ENCODE results near the gene SMIM22.

Gene SMIM22

DNA sequence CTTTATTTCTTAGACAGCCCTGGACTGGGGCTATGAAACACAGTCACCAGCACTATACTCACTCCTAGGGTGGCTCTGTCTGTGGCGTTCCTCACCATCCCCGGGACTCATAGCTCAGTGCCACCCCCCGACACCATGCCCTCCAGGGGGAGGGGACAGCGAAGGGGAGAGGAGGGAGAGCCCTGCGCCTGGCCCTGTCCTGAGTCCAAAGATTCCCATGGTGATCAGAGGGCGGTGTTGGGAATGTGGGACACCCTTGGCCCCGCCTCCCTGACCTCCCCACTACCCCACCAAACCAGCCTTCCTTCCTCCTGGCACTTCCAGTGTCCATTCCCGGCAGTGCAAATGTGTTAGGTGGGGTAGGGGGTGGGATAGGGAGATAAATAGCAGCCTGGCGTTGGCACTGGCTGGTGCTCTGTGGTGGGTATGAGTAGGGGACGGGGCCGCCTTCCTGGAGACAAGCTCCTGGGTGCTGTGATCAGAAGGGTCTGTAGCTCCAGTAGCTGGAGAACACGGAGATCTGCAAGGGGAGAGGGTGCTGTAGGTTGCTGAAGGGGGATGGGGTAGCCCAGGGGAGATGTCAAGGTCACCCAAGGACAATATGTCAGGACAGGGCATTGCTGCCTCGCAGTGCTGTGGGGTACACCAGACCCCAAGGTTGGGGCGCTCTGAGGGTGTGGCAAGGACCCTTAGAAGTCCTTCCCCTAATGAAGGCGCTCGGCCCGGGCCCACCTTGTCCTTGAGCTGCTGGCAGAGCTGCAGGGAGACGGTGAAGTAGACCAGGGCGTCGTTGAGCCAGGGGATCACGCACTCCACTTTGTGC lies 2.0 kb downstream of the SMIM22 start:
- no peak for DNase-seq

DNA sequence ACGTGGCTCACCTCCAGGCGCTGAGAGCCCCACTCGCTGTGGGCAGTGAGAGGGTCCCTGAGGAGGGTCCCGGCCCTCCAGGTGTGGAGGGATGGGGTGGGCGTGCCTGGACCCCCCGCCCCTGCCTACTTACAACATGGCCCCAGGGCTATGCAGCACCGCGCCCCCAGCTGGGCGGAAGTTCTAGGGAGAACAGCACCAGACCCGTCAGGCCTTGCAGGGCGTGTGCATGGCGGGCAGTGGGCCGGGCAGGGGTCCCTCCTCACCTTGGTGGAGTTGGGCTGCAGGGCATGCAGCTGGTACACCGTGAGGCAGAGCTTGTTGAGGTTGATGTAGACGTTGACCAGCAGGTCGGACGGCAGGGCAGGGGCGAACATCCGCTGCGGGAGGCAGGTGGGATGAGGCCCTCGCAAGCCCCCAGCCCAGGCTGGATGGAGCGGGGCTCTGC lies 2.7 kb downstream of the SMIM22 start:
- no peak for DNase-seq

DNA sequence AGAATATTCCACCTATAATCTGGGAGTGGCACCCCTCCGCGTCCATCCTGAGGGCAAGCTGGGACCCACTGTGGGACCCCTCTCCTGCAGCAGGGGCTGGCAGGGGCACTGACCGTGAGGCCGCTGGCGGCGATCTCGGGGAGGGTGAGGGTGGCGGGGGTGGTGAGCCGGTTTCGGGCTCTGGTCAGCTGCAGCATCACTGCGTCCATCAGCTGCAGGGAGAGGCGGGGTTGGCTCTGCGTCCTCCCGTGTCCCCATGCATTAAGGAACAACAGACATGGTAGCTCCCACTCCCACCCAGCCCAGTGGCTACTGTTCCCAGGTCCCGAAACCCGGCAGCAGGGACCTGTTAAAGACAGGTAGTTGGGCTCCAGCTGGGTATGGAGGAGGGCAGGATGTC lies 3.3 kb downstream of the SMIM22 start:
- DNase-seq, result no peak

DNA sequence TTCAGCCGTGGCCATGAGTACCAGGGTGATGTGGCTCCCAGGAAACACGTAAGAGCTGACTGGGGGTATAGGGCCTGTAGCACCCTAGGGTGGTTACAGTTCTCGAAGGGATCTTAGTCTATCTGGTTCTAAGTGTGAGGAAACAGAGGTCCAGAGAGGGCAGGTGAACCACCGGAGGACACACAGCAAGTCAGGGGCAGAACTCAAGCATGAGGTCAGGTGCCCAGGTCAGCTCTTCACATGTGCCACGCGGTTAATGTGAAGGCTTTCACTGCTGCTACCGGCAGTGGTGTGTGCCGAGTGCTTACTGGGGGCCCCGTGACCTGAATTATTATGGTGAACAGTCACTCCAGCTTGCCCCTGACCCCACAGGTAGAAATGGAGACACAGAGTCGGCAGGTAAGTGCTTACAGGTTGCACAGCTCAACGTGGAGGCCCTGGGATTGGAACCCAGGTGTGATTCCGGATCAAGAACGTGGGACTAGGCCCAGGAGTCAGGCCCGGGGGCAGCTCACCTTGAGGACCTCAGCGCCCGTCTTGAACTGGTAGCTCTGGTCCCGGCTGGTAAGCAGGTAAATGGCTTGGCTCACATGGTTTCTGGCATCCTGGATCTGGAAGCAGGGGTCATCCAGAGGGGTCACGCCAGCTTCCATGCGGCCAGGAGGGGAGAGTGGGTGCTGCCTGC lies 4.1 kb downstream of the SMIM22 start:
- DNase-seq, result no peak

DNA sequence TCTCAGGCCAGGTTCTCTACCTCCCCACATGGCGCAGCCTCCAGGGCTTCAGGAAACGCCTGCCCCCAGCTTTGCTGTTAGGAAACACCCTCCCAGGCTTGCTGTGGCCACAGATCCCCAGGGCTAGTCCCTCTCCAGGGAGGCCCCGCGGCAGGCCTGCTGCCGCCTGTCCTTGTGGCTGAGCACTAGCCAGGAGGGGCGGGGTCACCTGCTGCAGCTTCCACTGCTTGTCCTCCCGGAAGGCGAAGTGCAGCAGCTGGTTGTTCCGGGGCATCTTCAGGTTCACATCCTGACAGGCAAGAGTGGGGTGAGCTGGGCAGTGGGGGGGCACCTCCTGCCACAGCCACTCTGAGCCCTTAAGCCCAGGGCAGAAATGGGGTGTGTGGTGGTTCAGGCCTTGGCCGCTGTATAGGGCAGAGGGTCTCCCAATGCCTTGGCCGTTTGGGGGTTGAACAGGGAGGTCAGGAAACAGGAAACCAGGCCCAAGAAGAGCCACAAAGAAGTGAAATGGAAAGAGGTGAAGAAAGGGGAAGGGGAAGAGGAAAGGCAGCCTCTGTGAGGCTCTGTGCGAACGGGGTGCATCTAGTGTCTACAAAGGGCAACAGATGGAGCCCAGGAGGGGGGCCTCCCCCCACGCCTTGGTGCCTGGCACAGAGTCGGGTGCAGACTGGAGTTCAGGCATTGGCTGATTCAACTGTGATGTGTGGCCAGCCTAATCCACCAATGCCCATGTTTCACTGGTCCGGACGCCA lies 5.3 kb downstream of the SMIM22 start:
- no peak for DNase-seq

DNA sequence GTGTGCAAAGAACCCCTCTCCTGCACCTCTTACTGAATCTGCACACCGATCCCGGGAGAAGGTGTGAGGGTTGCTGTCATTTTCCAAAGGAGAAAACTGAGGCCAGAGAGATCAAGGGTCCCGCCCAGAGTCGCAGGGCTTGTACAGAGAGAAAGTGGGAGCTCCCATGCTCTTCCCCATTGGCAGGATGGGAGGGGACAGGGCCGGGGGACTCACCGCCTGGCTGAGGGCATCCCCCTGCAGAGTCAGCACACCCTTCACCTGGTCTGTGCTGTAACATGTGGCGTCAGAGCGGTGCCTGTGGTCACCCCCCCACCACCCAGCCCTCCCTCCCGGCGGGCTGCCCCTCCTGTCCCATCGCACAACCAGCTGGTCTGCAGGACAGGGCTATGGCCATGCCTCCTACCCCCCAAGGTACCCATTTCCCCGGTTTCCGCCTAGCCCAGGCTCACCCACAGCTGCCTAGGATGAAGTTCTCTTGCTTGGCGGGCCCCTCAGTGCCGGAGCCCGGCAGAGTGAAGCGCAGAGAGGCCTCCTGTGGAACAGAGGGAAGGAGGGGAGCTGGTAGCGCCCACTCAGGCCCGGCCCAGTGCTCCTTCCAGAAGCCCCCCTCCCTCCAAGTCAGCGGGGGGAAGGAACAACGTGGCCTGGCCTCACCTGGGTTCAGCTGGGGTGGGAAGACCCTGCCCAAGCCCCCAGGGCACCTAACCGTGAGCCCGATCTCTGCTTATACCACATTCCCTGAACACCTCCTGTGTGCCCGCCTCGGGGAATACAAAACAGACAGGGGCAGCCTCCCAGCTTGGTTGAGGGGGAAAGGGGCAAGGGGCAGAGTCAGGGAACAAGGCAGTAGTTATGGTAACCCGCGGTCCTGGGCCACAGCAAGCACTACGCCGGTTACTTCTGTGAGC lies 6.1 kb downstream of the SMIM22 start:
- DNase-seq, result no peak

DNA sequence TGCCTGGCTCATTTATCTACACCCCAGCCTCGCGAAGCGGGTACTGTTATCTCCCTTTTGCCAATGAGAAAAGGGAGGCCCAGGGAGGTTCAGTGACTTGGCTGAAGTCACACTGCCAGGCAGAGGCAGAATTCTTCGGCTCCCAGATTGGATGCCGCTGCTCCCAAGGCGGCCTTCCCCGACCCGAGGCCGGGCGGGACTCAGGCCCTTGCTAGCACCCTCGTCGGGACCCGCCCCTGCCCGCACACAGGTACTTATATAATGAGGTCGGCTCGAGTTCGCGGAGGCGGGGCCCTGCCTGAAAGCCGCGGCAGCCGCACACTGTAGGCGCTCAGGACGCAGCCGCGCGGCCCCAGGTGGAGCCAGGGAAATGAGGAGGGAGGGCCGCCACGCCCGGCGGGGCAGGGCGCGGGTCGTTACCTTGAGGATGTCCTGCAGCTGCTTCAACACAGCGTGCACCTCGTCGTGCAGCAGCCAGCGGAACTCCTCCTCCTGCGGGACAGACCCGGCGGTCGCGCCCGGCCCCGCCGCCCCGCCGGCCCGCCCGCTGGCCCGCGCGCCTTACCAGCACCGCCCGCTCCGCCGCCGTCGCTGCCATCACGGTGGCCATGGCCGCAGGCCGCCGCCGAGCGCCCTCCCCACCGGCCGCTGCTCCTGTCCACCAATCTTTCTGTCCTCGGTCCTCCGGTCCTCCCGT lies 6.9 kb downstream of the SMIM22 start, which contains the start of gene ROGDI:
TSS of gene ROGDI (minus strand) at position 672 of the 697 bp plus-strand sequence. CDS start at position 610, 62 bp downstream.
- peak; percentile 80 for DNase-seq

DNA sequence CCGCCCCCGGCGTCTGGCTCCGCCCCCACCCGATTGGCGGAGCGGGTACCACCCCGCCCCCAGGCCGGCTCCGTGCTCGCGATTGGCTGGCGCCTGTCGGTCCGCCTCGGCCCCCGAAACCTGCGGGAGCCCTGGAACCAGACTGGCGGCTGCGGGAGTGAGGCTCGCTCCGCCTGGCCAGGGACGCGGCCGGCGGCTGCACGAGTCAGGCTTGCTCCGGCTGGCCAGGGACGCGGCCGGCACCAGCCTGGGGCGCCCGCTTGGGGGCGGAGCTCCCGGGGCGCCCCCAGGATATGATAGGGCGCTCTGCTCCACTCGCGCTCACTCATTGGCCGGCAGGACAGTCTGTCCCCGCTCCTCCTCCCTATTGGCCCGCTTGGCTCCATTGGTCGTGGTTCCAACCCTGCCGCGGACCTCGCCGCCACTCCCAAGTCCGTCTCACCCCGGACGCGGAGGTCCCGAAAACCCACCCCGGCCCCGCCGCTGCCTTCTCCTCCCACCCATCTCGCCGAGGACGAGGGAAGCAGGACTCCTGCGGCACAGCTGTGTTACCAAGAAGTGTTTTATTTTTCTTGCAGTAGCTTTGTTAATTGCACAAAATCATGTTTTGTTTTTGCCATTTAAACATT lies 7.6 kb downstream of the SMIM22 start:
- DNase-seq, result peak; percentile 90

DNA sequence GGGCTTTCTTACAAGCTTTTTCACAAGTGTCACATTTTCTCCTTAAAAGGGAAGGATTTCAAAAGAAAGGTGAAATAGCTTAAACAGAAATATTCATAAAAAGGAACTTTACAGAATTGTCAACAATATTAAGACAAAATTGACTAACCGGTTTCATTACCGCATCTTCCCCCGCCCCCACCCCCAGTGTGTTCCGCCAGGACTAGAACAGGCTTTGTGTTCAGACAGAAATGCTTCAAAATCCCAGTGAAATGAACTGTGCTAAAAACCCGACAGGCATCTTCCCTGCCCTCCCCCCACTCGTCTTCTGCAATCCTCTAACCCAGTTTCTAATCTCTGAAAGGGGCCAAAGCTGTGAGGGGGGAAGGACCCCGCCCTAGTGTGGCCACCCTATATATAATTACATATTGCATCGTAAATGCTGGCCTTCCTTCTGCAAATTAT lies 8.3 kb downstream of the SMIM22 start:
- DNase-seq, result no peak

DNA sequence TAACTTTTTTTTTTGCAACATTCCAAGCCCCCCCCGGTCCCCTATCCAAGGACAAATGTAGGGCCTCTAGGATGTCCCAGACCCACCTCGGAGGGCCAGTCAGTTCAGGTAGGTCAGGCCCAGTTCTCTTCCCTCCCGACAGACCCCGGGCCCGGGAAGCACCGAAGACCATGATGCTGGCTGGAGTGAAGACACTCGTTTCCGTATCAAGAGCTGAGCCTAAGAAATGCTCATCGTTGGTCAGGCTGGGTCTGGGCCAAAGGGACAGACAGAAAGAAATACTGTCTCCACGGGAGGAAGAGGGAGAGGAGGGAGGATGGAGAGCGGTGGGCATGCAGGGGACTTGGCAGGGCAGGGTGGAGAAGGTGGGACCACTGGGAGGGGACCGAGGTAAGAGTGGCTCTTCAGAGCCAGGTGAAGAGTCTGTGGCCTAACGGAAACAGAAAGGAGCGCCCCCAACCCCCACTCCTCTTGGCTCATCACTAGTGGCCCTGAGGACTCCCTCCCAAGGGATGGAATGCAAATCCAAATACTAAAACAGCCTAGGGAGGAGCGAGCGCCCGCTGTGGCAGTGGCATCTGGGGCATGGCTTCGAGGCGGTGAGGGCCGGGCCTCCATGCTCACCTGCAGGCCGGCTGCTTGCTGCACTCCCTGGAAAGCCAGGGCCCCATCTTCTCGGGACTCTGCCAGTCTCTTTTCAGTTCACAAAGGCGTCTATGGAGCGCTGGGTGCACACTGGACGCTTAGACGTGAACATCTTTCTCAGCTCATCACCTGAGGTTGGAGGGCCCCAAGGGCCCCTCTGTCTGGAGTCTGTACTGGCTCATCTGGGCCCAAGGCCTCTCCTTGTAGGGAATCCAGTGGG lies 9.0 kb downstream of the SMIM22 start:
- no peak for DNase-seq

DNA sequence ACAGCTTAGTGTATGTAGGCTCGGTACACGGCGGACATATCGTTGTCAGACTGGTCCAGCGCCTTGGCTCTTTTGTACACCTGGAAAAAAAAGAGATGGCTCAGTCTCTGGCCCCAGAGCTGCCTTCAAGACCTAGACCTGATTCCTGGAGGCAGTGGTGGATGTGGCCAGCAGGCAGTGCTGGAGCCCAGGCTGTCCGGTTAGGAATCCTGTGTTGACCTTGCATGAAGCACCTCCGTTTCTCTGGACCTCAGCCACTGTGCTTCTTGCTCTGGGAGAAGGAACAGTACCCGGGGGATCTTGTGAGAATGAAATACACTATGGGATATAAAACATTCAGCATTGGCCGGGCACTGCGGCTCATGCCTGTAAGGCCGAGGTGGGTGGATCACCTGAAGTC lies 10.1 kb downstream of the SMIM22 start:
- no peak for DNase-seq

DNA sequence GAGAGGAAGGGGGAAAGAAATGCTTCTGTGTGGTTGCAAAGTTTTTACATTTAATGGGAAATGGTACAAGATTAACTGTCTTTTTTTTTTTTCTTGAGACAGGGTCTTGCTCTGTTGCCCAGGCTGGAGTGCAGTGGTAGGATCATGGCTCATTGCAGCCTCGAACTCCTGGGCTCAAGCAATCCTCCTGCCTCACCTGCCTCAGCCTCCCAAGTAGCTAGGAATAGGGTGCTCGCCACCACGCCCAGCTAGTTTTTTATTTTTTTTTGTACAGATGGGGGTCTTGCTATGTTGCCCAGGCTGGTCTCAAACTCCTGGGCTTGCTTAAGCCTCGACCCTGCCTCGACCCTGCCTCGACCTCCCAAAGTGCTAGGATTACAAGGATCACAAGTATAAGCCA lies 11.1 kb downstream of the SMIM22 start:
- DNase-seq, result no peak

DNA sequence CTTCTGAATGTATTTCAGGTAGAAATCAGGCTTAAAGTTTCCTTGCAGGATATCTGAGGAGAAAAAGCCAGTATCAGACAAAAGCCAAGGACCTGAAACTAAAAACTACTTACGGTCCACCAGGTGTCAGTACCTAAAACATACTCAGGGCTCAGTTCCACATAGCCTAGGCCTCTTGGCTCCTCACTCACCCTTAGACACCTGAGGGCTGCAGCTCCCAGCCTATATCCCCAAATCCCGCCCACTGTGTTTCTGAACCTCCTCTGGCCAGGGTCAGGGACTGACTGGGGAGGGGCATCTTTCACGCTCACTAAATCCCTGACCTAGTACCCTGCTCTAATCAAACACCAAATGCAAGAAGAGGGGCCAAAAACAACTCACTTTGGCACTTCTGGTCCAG lies 16.1 kb downstream of the SMIM22 start:
- DNase-seq, result no peak

DNA sequence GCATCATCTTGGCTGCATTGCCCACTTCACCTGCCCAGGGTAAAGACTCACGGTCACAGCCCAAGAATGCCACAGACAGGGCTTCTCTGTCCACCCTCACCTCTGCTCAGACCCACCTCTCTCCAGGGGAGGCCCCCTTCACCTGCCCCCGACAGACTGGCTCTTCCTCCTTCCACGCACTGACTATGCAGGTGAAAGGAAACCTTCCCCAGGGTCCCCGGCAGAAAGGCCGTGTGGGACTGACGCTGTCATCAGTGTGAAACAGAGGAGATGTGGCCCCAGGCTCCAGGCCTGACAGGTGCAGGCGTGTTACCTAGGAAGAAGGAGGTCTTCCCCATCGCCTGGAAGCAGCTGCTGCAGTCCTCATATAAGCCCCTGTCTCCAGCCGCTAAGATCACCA lies 16.6 kb downstream of the SMIM22 start:
- no peak for DNase-seq

DNA sequence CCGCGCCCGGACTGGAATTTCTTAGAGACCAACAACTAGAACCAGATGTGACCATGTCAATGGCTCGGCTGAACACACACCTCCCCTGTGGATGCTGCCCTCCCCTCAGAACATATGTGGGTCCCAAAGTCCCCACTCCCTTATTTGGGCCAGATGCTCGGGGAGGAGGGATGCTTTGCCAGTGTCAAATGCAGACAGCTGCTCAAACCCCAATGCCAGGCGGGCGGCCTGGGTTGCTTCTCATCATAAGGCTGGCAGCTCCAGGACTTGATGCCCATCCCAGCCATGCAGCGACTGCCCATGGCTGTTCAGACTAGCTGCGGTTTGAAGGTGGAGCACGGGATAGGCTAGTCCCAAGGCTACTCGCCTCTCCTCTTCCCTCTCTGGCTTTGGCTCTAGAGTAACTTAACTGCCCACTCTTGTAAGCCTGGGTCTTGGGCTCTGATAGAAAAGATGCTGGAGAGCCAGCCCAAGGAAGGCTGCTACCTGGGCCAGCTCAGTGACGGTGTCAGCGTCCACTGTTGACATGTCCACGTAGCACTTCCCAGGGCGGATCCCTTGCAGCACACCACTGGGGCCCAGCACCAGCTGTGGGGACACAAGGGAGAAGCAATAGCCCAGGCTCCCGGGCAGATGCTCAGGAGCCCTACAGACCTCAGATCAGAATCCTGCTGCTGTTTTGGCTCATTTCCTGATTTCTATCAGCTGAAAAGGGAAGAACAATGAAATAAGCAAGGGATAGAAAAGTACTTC lies 18.3 kb downstream of the SMIM22 start:
- no peak for DNase-seq

DNA sequence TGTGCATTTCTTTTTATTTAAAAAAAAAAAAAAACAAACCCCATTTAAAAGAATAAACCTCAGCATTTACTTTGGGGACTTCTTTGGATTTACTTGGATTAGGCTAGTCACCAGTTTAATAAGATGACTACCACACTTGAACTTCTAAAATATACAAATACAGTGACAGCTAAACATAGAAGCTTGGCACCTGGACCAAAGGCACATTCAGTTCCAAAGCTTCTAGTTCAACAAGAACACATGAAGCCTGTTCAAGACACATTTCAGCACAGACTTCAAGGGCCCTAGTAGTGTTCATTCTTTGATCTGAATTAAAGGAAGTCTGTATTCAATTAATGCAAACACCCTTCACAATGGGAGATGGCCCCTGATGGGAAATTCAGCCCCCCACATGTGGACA lies 18.9 kb downstream of the SMIM22 start:
- DNase-seq, result no peak

DNA sequence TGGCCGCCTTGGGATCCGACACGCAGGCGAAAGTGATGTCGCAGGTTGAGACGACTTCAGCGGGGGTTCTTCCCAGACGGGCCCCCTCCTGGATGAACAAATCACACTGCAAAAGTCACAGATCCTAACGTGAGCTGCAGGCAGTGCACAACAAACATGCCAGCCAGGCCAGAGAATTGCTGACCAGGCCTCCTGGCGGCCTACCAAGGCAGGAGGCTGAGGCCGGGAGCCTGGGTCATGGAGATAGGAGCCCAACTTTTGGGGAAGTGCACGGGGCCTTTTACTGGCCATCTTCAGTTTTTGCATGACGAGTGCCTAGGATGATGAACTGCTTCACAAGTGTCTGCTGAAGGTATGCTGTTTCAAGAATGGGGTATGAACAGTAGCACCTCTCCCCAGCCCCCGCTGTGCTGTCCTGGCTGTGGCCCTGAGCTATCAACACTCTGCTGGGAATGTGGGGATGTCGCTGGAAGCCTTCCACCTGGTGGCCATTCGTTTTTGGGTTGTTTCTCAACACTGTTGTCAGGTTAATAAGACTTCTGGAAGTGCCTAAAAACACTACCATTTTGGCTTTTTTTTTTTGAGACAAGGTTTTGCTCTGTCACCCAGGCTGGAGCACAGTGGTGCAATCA lies 19.5 kb downstream of the SMIM22 start:
- no peak for DNase-seq

DNA sequence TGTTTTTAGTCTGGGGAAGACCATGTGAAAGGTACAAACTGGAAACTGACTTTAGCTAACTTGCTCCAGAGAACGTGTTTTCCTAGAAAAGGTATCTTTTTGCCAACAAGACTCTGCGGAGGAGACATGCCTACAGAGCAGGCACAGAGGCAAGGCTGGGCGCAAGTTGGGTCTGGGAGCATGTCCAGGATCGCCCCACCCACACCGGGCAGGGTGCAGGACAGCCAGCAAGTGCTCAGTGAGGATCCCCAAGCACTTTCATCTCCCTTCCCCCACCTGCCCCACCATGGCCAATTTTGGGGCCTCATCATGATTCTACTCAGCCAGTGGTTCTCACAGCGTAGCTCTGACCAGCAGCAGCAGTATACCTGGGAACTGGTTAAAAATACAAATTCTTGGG lies 25.5 kb downstream of the SMIM22 start:
- no peak for DNase-seq

DNA sequence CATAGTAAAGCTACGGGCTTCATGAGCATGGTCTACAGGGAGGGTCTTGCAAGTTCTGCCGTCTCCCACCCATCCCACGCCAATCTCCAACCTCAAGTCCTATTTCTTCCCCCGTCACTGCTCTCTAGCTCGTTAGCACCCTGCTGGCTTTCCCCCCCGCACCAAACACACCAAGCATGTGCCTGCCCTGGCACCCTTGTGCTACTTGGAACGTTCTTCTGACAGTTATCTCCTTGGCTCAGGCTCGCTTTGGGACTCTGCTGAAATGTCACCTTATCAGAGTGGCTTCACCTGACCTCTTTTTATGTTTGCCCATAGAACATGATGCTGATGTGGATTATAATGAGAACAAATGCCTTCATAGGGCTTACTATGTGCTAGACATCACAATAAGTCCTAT lies 30.0 kb downstream of the SMIM22 start:
- no peak for DNase-seq

Data from activated CD4-positive, alpha-beta T cell treated with anti-CD3 and anti-CD28 coated beads for 48 hours (primary cell).